NCI-H748 (cell line): Measurements from ENCODE around the gene VTCN1.
"Not testable (repeated sequence)": the region's sequence is repeated elsewhere in the genome, so short reads cannot be mapped to it uniquely, and the experiment has no call there.

Experiments
- DNase-seq: peaks from one replicate; lab custom pipeline; 2025; ENCODE audit not compliant: unreplicated experiment; lab: John Stamatoyannopoulos, UW

The VTCN1 gene

DNA sequence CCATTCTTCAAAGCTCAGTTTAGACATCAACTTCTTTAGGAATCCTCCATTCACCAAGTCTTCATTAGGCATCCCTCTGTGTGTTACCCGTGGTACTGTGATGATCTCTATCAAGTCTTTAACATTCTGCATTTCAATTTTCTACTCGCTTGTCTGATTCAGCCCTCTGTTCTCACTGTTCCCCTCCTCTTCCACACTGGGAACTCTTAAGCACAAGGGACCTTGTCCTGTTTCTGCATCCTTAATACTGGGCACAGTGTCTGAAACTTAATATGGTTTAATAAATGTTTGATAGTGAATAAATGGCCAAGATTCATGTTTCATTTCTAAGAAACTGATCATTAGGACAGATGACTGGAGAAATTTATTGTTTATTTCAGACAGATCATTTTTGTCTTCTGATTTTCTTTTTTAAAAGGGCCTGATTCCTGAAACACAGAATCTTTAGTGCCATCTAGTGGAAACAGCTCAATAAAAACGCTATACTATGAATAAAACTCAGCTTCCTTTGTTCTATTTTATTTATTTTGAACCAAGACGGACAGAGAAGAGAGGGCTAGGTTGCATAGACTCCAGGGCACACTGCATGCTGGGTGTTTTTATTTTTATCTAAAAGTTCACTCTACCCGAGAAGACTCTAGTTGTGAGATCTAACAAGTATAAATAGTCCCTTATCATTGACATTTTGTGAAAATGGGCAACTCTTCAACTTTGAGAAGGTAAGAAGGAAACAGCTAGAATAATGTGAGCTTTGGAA is 82.2 kb downstream of the VTCN1 start:
- DNase-seq: peak; percentile 57

DNA sequence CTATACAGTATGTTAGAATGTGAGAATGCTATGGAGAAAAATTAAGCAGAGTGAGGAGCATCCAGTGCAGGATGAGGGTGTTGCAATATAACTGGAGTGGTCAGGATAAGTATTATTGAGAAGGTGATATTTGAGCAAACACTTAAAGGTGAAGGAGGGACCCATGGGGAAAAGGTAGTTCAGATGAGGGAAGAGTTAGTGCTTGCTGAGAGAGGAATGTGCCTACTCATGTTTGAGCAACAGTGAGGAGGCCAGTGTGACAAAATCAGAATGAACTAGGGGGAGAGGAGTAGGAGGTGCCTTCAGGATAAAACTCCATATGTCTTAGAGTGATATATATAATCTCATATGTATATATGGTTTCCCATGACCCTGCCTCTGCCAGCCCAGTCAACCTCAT is 82.9 kb downstream of the VTCN1 start:
- no peak for DNase-seq

GRCh38 chr1:117124661-117125060 is 86.1 kb downstream of the VTCN1 start:
- DNase-seq: no peak

- no peak for DNase-seq
Measured at GRCh38 chr1:117123274-117123673, 87.5 kb downstream of the VTCN1 start.

- no peak for DNase-seq
Measured at GRCh38 chr1:117122330-117123025, 88.2 kb downstream of the VTCN1 start.

DNA sequence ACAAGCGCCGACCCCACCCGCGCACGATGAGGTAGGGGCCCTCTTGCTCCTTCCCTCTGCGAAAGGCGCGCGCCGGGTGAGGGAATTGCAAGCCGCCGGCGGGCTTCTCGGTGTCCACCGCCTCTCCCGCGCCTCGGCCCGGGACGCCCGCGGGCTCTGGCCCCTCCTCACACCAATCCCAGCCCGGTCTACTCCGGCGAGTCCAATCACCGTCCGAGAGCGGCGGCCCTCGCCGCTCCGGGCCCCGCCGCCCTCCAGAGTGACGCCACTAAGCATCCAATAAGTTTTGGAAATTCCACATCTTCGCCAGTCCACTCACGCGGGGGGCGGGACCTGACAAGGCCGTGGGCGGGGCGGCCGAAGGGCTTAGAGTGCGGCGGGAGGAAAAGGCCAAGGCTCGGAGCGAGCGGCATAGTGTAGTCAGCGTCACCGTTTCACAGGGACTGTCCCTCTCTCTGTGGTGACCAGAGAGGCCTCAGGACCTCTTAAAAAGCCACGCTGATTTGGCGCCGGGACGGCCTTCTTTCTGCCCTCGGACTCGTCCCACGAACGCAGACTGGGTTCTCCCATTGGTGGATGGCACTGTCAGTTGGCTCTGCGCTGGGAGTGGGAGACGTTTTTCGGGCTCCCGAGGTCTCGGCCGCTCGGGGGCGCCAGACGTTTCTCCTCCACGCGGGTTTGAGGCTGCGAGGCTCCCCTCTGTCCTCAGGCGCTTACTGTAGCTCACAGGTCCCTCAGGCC is 89.0 kb downstream of the VTCN1 start, which contains the start of gene TRIM45:
Gene TRIM45 (minus strand): TSS at position 161 of the 741 bp plus-strand sequence. CDS start 548 bp downstream, outside the sequence.
- DNase-seq: peak; percentile 95

DNA sequence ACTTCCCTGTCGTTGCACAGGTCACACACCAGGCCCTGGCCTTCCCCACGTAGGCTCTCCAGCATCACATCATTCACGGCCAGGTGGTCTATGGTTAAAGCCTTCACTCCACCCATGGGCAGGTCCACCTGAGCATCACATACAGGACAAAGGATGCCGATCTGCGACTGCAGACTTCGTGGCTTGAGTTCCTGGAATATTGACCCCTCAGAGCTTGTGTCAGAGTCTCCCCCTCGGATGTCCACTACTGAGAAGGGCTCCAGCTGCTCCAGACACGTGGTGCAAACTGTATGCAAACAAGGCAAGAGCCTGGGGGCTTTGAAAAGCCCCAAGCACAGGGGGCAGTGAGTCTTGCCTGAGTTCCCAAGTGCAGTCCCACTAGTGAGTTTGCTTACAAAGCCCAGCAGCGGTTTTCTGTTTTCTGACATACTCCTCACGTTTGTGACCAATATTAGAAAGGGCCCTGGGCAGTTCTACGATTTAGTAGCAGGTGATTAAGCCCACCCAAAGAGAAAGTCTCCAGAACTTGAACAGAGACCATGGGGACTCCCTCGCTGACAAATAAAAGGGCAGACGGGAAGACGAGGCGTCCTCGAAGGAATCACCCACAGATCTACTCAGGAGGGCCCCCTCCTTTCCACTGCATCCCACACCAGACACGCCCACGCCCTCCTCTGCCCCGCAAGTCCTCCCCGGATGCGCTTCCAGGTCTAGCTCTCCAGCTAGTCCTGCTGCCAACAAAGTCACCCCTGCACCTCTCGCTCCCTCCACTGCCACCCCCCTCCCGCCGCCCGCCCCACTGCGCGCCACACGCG is 89.7 kb downstream of the VTCN1 start:
- peak; percentile 78 for DNase-seq

DNA sequence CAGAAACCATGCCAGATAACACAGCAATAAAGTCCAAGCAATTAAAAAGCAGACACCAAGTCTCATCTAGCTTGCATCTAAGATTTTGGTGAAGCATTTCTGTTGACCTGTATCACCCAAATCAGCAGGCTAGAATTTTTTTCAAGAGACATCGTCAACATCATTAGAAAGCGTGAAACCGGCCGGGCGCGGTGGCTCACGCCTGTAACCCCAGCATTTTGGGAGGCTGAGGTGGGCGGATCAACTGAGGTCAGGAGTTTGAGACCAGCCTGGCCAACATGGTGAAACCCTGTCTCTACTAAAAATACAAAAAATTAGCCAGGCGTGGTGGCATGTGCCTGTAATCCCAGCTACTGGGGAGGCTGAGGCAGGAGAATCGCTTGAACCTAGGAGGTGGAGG is 91.6 kb downstream of the VTCN1 start:
- not testable (repeated sequence) for DNase-seq

DNA sequence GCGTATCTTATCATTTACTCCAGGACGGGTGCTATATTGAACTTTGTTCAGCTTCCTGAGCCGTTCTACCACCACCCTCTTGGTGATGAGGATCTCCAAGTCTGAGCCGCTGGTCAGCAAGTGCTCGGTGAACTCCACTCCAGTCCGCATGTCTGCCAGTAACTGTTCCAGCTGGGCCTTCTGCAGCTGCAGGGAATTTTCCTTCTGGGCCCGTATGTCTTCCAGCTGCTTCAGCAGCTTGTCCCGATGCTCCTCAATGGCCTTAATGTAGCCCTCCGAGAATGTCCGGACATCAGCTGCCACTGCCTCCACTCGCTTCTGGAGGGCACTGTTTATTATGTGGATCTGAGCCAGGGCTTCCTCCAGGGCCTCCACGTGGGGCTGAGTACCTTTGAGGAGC is 92.6 kb downstream of the VTCN1 start:
- no peak for DNase-seq

DNA sequence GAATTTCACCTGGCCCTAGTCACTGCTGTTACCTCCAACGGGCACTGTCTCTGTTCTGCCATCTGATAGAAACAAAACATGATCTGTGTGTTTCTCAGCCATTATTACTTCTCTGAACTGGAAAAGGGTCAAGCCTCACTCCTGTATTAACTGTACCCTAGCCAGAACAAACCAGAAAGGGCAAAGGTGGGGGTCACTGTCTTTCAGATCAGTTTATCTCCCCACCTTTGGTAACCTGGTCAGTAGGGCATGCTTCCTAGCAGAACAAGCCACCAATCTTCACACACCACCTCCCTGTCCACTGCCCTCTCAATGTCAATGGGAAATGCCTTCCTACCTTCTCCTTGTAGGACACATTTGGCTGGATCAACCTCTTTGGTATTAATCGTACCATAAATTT is 93.0 kb downstream of the VTCN1 start:
- no peak for DNase-seq

DNA sequence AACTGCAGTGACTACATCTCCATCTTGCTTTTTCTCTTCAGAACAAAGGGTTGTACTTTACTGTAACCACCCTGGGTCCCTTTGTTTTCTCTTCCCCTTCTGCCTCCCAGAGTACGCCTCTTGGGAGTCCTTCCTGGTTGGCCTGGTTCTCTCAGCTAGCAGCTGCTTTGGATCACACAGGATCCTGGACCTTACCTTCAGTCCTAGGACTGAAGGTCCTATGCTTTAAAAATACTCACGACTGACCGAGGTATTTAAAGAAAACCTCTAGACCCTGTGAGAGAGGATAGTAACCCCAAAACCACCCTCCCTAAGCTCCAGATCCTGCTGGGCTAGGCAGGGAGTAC is 94.0 kb downstream of the VTCN1 start:
- no peak for DNase-seq

GRCh38 chr1:117116090-117116783 is 94.5 kb downstream of the VTCN1 start:
- DNase-seq: no peak

- peak; percentile 23 for DNase-seq
Measured at GRCh38 chr1:117114877-117115276, 95.8 kb downstream of the VTCN1 start.

DNA sequence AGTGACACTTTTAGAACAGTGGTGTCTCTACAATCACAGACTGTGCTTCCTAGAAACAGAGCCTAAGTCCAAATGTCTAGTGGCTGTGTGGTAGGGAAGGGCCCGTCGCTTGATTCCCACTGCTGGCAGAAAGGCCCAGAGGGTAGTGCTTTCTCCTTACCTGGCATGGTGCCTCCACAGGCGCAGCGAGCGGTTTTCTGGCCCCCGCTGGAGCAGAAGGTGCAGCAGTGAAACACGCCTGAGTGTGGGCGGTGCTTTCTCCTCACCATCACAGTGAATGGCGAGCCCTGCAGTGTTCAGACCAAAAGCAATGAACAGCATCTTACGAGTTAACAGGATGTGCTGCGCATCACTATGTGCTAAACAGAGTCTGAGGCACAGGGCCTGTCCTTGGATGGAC is 97.5 kb downstream of the VTCN1 start:
- no peak for DNase-seq

DNA sequence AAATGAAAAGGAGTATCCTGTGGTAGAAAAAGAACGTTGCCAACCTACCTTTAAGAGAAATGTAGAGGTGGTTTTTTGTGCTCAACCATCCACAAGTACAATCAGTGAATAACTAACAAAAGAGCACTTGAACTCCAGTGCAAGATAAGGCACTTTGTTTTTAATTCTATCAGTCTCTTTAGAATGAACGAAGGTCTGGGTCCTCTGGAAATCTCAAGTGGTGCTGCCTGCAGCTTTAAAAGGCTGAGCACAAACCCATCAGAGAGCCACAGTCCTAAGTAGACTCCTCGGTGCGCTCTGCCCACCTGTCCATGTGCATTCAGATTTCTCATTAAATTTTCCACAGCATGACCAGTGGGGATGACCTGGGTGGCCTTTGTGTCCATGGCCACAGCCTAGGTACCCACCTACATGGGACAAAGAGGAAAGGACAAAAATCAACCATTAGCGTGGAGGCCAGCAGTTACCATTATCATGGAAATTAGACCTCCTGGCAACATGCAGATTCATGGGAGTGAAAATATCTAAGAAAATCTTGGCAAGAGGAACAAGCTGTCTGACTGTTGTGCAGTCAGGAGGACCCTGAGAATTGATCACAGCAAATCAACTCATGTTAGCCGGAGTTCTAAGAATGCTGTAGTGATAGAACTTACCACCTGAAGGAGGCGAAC is 98.5 kb downstream of the VTCN1 start:
- no peak for DNase-seq

GRCh38 chr1:117110774-117111173 is 100.0 kb downstream of the VTCN1 start:
- DNase-seq: no peak

DNA sequence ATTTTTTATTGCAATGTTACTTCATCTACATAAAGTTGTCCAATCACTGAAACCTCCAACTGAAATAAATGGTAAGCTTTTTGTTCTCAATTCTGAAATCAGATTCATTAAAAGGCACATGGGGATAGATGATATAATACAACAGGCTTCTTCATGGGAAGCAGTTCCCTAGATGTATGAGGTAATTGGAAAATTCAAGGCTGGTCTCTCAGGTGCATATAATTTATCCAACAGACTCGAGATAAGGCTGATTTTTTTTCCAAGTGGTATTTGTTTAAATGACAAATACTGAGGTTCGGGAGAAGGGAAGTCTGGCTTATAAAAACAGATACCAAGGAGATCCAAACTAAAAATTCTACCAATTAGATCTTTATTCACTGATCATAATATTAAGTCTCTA is 103.4 kb downstream of the VTCN1 start:
- no peak for DNase-seq

- no peak for DNase-seq
Measured at GRCh38 chr1:117106478-117106877, 104.2 kb downstream of the VTCN1 start.

- no peak for DNase-seq
Measured at GRCh38 chr1:117105722-117106121, 105.0 kb downstream of the VTCN1 start.

- DNase-seq: no peak
Measured at GRCh38 chr1:117104986-117105385, 105.7 kb downstream of the VTCN1 start.
